Measurements from ENCODE around the gene BBS9. TPM values are rescaled to one million over a fixed set of nuclear protein-coding genes. Genes with fewer than 3 reads are reported as not detected.

Gene BBS9
- total RNA-seq, 1 experiment from 2014 or later = 4.7 TPM

GRCh38 chr7:33418251-33418701, 288.9 kb downstream of the BBS9 start:
- no TSS peak for BruUV-seq (replicated peaks)
- Histone ChIP-seq H3K4me1 (no peaks in the 10 kb centered on the region), H3K9me3 (no peaks in the 10 kb centered on the region), H3K36me3 (ENCODE audit: control insufficient read depth, insufficient read depth, low read length) (no peaks in the 10 kb centered on the region), H3K27me3 (replicated peaks; ENCODE audit: control insufficient read depth, insufficient read depth, low read length) (no peaks in the 10 kb centered on the region), H3K4me3 (ENCODE audit: low read depth, low read length) (no peak overlapping the region)
- intact Hi-C loops (cut with micrococcal nuclease; ENCODE audit: unreplicated experiment) = no loop called here
- ChIA-PET POLR2A (no interaction called here), CTCF (no interaction called here)
- no peak for TF ChIP-seq CTCF (IDR thresholded peaks at IDR 0.05; ENCODE audit: insufficient read depth in 1 of 2, low read depth in 1 of 2, low read length in 1 of 2, severe bottlenecking in 1 of 2, unreplicated experiment in 1 of 2)
- H3K4me3 Mint-ChIP-seq (ENCODE audit: unreplicated experiment) = no peak overlapping the region
- no peak overlapping the region for H3K27ac Mint-ChIP-seq (ENCODE audit: unreplicated experiment)
- H3K27me3 Mint-ChIP-seq (ENCODE audit: insufficient read depth, unreplicated experiment) = peaks cover 7% of the 10 kb centered on the region
- no peak for DNase-seq
- H3K9me3 Mint-ChIP-seq (ENCODE audit: unreplicated experiment) = no peaks in the 10 kb centered on the region
- no peaks in the 10 kb centered on the region for H3K36me3 Mint-ChIP-seq (ENCODE audit: insufficient read depth, unreplicated experiment)
- no peaks in the 10 kb centered on the region for H3K4me1 Mint-ChIP-seq (ENCODE audit: low read depth, unreplicated experiment)

- no peak for TF ChIP-seq CTCF (IDR thresholded peaks at IDR 0.05; ENCODE audit: insufficient read depth in 1 of 2, low read depth in 1 of 2, low read length in 1 of 2, severe bottlenecking in 1 of 2, unreplicated experiment in 1 of 2)
- Histone ChIP-seq H3K4me1 (no peaks in the 10 kb centered on the region), H3K4me3 (ENCODE audit: low read depth, low read length) (no peak overlapping the region), H3K9me3 (no peaks in the 10 kb centered on the region), H3K36me3 (ENCODE audit: control insufficient read depth, insufficient read depth, low read length) (no peaks in the 10 kb centered on the region), H3K27me3 (replicated peaks; ENCODE audit: control insufficient read depth, insufficient read depth, low read length) (no peaks in the 10 kb centered on the region)
- H3K4me3 Mint-ChIP-seq (ENCODE audit: unreplicated experiment) = no peak overlapping the region
- no peaks in the 10 kb centered on the region for H3K36me3 Mint-ChIP-seq (ENCODE audit: insufficient read depth, unreplicated experiment)
- POLR2A ChIA-PET = no interaction called here
- H3K9me3 Mint-ChIP-seq (ENCODE audit: unreplicated experiment) = no peaks in the 10 kb centered on the region
- H3K27ac Mint-ChIP-seq (ENCODE audit: unreplicated experiment) = no peak overlapping the region
- no peaks in the 10 kb centered on the region for H3K4me1 Mint-ChIP-seq (ENCODE audit: low read depth, unreplicated experiment)
- CTCF ChIA-PET = no interaction called here
- H3K27me3 Mint-ChIP-seq (ENCODE audit: insufficient read depth, unreplicated experiment) = peaks cover 7% of the 10 kb centered on the region
- BruUV-seq (replicated peaks) = no TSS peak
- DNase-seq = no peak
- intact Hi-C loops (cut with micrococcal nuclease; ENCODE audit: unreplicated experiment) = loop anchor here (5.0 kb wide), 1 partner anchor 233 kb away; no protein-coding TSS in a partner anchor
Observed at GRCh38 chr7:33420311-33420940, 291.1 kb downstream of the BBS9 start.

- Mint-ChIP-seq H3K4me1 (ENCODE audit: low read depth, unreplicated experiment) (no peaks in the 10 kb centered on the region), H3K27ac (ENCODE audit: unreplicated experiment) (no peak overlapping the region), H3K27me3 (ENCODE audit: insufficient read depth, unreplicated experiment) (peaks cover 7% of the 10 kb centered on the region), H3K4me3 (ENCODE audit: unreplicated experiment) (no peak overlapping the region), H3K36me3 (ENCODE audit: insufficient read depth, unreplicated experiment) (no peaks in the 10 kb centered on the region), H3K9me3 (ENCODE audit: unreplicated experiment) (no peaks in the 10 kb centered on the region)
- H3K27me3 ChIP-seq (replicated peaks; ENCODE audit: control insufficient read depth, insufficient read depth, low read length) = no peaks in the 10 kb centered on the region
- no peak for TF ChIP-seq CTCF (IDR thresholded peaks at IDR 0.05; ENCODE audit: insufficient read depth in 1 of 2, low read depth in 1 of 2, low read length in 1 of 2, severe bottlenecking in 1 of 2, unreplicated experiment in 1 of 2)
- H3K9me3 ChIP-seq = no peaks in the 10 kb centered on the region
- POLR2A ChIA-PET = no interaction called here
- no TSS peak for BruUV-seq (replicated peaks)
- H3K4me1 ChIP-seq = no peaks in the 10 kb centered on the region
- H3K4me3 ChIP-seq (ENCODE audit: low read depth, low read length) = no peak overlapping the region
- intact Hi-C loops (cut with micrococcal nuclease; ENCODE audit: unreplicated experiment) = loop anchor here (5.0 kb wide), 1 partner anchor 234 kb away; no protein-coding TSS in a partner anchor
- no peaks in the 10 kb centered on the region for H3K36me3 ChIP-seq (ENCODE audit: control insufficient read depth, insufficient read depth, low read length)
- CTCF ChIA-PET = no interaction called here
- DNase-seq = no peak
Observed at GRCh38 chr7:33421429-33421828, 292.1 kb downstream of the BBS9 start.
